Measurements from ENCODE around the gene PIAS4. TPM values are rescaled to one million over a fixed set of nuclear protein-coding genes. Genes with fewer than 3 reads are reported as not detected.

Gene PIAS4
- total and polyA plus RNA-seq, 2 of the 13 experiments (the other 11 are each of a cell fraction or from before 2014, with no cell fraction given) = 9.0 to 20.1 TPM

- TF ChIP-seq ZNF276 (CRISPR knock-in tag; IDR thresholded peaks at IDR 0.05; ENCODE audit: low read depth) = no peak
- peak; percentile 77 for TF ChIP-seq RBFOX2 (IDR thresholded peaks at IDR 0.05; ENCODE audit: low read depth, low read length)
- TF ChIP-seq RXRA (CRISPR knock-in tag; IDR thresholded peaks at IDR 0.05) = peak; percentile 18; the same call in 1 of the 2 replicates
- TF ChIP-seq NFE2L2 (IDR thresholded peaks at IDR 0.05; ENCODE audit: low read length) = no peak
These were observed 52.5 kb downstream of the PIAS4 start (continued) for GRCh38 chr19:4059891-4060620.

GRCh38 chr19:4060621-4061177, 53.2 kb downstream of the PIAS4 start:
- Histone ChIP-seq H2AFZ (ENCODE audit: low read length) (no peak overlapping the region), H3K27ac (ENCODE audit: extremely low read length, insufficient read depth, low read length) (peak overlapping the region; percentile 94), H3K36me3 (replicated peaks in 1 of 2; ENCODE audit: control insufficient read depth in 1 of 2, insufficient read depth in 2 of 2, low read length in 2 of 2) (peaks cover 8 to 24% of the 10 kb centered on the region in 2 experiments), H3K4me3 (replicated peaks in 1 of 3; ENCODE audit: insufficient read depth in 1 of 3, low read depth in 2 of 3, low read length in 3 of 3) (peak overlapping the region; percentile 47 to 69 (median 52); a peak in 5 of 6 replicates), H3K27me3 (ENCODE audit: control insufficient read depth in 1 of 2, insufficient read depth in 2 of 2, low read length in 2 of 2) (no peaks in the 10 kb centered on the region), H3K4me2 (ENCODE audit: low read depth, low read length) (peak overlapping the region; percentile 85), H3K79me2 (ENCODE audit: insufficient read depth, low read length) (peaks cover 81% of the 10 kb centered on the region), H3K9ac (ENCODE audit: insufficient read depth, low read depth, low read length) (peak overlapping the region; percentile 52), H3K4me1 (ENCODE audit: insufficient read depth, low read length) (peaks cover 68% of the 10 kb centered on the region), H3K9me3 (ENCODE audit: low read length) (no peaks in the 10 kb centered on the region), H4K20me1 (ENCODE audit: insufficient read depth, low read length) (peaks cover 62% of the 10 kb centered on the region)
- CTCF ChIA-PET (ENCODE audit: low intra/inter-chr PET ratio, low total read pairs) = no interaction called here
- FAIRE-seq = no peak
- POLR2A ChIA-PET = interaction anchor here (1.3 kb wide), 1 partner anchor 9 kb away, joined by 8 read pairs; no protein-coding TSS in a partner anchor
- no peak for ATAC-seq
- 76% methylated on average over 9 of the region's 16 CpGs for WGBS (ENCODE audit: low lambda C conversion rate)
- in situ Hi-C loops (cut with HindIII; ENCODE audit: extremely low pct_ligation_motif_present, low pct_unique_long_range_greater_than_20kb) (no loop called here), intact Hi-C loops (cut with micrococcal nuclease; ENCODE audit: unreplicated experiment) (no loop called here)
- no TSS peak for BruUV-seq (replicated peaks)
- DNase-seq (ENCODE audit: low spot score) = no peak
- TF ChIP-seq REL (CRISPR knock-in tag; conservative IDR thresholded peaks at IDR 0.05) = no peak
- no peak for TF ChIP-seq FOXJ3 (CRISPR knock-in tag; IDR thresholded peaks at IDR 0.05; ENCODE audit: borderline replicate concordance)
- no peak for TF ChIP-seq ZNF562 (CRISPR knock-in tag; IDR thresholded peaks at IDR 0.05; ENCODE audit: borderline replicate concordance)
- TF ChIP-seq ZNF142 (CRISPR knock-in tag; IDR thresholded peaks at IDR 0.05) = no peak
- TF ChIP-seq SALL1 (CRISPR knock-in tag; IDR thresholded peaks at IDR 0.05) = peak; percentile 48
- no peak for TF ChIP-seq NR2F6 (IDR thresholded peaks at IDR 0.05)
- TF ChIP-seq NR2F6 (CRISPR knock-in tag; IDR thresholded peaks at IDR 0.05) = 0 out of 2 replicates have a peak, but pooled peaks have one; percentile 26
- TF ChIP-seq HOXA5 (CRISPR knock-in tag; IDR thresholded peaks at IDR 0.05) = 0 out of 2 replicates have a peak, but pooled peaks have one; percentile 20
- peak; percentile 37; the same call in 1 of the 2 replicates for TF ChIP-seq RCOR2 (CRISPR knock-in tag; IDR thresholded peaks at IDR 0.05)
- peak; percentile 23; the same call in 1 of the 2 replicates for TF ChIP-seq MYC (CRISPR knock-in tag; IDR thresholded peaks at IDR 0.05; ENCODE audit: borderline replicate concordance)
- TF ChIP-seq ISX (CRISPR knock-in tag; conservative IDR thresholded peaks at IDR 0.05) = no peak
- TF ChIP-seq ZFY (CRISPR knock-in tag; IDR thresholded peaks at IDR 0.05) = peak; percentile 35; the same call in 1 of the 2 replicates

Data from HepG2 (cell line).